Activated CD8-positive, alpha-beta memory T cell treated with anti-CD3 and anti-CD28 coated beads, Interleukin-2, amount 50 U/mL, for 1 hour (primary cell): Measurements from ENCODE around the gene ALG1.
"Not testable (repeated sequence)": the region's sequence is repeated elsewhere in the genome, so short reads cannot be mapped to it uniquely, and the experiment has no call there.

Source experiments
- DNase-seq: peaks from one replicate; pipeline ENCODE4 v3.0.0-alpha.2; 2020; ENCODE audit errors: extremely low read depth

ALG1 gene

DNA sequence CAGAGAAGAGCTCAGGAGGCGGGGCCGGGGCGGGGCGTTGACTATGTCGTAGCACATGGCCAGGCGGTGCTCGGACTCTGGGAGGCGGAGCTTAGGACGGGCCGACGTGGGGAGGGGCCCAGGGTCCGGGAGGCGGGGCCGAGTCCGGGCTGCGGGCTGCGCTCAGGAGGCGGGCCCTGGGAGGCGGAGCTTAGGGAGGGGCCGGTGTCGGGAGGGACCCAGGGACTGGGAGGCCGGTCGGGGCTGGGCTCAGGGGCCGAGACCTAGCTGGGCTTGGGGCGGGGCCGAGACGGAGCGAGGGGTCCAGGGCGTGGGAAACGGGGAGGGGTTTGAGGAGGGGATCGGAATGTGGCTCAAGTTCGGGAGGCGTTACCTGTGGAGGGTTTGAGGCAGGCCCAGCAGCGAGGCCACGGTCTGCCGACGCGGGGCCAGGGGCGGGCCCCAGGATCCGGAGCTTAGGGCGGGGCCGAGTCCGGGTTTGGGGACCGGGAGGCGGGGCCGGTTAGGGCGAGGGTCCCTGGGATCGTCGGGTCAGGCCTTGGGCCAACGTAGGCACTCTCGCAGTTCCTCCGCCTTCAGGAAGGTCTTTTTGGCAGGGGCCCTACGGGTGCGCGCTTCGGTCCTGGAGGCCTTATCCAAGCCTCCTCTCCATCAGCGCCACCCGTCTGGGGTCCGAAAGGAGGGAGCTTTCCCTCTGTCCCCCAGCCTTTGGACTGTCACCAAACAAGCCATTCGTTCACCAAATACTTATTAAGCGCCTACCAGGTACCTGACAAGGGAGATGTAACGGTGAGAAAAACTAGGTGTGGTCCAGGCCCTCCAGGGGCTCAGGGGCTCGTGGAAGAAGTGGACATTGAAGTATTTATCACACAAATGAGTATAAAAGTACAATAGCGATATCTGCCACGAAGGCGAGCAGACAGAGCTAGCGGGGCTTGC lies 26.8 kb downstream of the ALG1 start:
- DNase-seq = not testable (repeated sequence)

DNA sequence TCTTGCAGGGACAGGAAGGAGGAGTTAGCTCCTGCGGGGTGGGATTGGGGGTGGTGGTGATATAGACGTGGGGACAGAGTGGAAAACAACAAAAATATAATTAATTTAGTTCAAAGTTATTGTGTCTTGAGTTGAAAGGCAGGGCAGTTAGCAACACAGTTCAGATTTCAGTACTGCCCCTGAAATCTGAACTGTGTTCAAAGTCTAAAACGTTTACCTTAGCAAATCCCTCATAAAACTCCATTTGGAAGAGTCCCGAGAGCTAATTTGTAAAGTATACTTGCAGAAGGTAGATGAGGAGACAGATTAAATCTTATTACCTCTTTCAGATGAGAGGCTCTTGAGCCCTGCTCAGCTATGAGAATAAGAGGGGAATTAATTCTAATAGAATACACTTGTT lies 27.5 kb downstream of the ALG1 start:
- not testable (repeated sequence) for DNase-seq

DNA sequence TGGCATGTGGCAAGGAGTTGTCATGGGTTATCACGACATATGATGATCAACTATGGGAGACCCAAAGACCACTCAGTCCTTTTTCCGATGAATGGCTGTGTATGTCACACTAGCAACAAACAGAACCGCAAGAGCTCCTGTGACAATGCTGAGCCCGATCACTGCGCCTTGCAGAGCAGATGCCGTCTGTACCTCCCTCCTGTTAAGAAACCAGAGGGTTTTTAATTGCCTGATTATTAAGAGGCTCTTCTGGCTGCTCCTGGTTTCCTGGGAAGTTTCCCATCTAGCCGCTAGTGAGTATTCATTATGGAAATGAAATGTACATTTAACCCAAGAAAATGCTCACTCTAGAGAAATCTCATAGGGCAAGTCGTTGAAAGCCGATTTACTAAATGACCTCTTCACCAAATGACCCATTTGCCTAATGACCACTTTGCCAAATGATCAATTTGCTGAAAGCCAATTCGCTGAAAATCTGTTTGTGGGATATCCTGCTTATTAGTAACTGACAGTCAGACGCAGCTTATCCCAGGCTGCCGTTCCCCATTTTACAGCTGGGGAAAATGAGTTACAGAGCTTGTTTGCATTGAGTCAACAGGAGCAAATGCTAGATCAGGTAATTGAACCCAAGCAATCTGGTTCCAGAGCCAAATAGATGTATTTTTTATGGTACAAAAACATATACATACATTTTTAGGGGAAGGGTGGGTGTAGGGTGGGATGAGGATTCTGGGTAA lies 31.8 kb downstream of the ALG1 start:
- not testable (repeated sequence) for DNase-seq

- not testable (repeated sequence) for DNase-seq
Observed at GRCh38 chr16:5105039-5105438, 33.4 kb downstream of the ALG1 start.

GRCh38 chr16:5108505-5109158 lies 37.0 kb downstream of the ALG1 start:
- DNase-seq = no peak

DNA sequence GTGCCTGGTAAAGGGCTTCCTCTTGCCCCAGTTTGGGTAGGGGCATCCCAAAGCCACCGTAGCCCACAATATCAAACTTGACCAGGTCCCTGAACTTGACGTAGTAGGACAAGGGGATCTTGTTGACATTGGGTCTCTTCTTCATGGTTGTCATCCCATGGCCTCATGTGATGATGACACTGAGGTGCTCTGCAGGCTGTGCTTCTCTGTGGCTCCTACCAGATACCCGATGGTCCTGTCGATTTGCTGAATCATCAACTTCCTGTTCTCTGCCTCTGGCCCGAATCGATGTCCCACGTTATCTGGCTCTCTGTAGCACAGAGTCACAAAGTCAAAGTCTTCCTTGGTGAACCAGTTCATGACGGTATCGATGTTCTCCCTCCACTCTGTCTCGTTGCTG lies 39.3 kb downstream of the ALG1 start:
- DNase-seq = not testable (repeated sequence)

GRCh38 chr16:5116780-5117295 lies 45.2 kb downstream of the ALG1 start:
- not testable (repeated sequence) for DNase-seq

- peak; percentile 43 for DNase-seq
Observed at GRCh38 chr16:5117300-5118087, 45.9 kb downstream of the ALG1 start.

DNA sequence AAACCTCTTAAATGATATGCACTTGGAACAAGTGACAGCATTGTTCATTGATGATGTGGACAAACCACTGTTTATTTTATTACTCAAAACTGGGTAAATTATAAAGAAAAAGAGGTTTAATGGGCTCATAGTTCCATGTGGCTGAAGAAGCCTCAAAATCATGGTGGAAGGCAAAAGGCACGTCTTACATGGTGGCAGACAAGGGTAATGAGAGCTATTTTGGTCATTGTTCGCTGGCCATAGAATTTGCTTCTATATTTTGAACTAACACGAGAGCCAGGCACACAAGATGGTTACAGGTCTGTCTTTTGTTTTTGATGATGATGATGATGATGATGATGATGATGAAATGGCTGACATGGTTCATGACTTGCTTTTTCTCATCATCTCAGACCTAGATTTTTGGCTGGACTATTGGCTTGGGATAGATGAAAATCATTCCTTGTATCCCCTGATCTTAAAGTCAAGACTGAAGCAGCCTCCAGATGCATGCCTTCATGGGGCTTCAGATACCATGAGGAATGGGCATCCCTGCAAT lies 59.9 kb downstream of the ALG1 start:
- not testable (repeated sequence) for DNase-seq

DNA sequence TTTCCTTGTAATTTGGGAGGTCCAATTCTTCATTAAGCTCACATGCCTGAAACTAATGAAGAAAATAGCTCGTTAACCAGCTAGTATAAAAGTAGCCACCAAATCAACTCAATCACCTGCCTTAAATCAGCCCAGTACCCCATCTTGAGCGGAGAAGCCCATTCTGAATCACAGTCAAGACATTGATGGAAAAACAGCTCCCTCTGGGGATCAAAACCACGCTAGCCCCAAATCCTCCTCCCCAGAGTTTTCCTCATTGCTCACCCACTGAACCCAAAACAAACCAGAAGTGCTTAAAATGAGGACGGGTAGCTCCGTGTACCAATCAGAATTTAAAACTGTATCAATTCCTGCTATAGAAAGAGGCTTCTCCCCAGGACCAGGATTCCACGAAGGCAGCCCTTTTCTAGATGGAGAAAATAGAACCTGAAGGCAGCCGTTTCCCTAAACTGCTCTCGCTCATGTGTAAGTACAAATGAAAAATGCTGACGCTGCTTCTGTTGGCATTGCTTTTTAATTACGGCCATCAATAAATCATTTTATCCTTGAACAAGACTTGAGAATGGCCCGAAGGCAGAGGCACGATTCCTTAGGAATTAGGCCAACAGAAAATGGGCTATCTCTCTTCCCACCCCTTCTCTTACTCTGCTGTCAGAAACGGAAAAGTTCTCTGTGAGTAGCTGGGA lies 61.4 kb downstream of the ALG1 start:
- not testable (repeated sequence) for DNase-seq

- not testable (repeated sequence) for DNase-seq
Observed at GRCh38 chr16:5134739-5135452, 63.3 kb downstream of the ALG1 start.
